HepG2 (cell line): ENCODE measurements around the gene STIM2. TPM values are rescaled to one million over a fixed set of nuclear protein-coding genes. Genes with fewer than 3 reads are reported as not detected.

Experiments
- ATAC-seq: fragments of 200-7000 bp; cut with Tn5 transposase; 3 replicates; pipeline ENCODE4 v1.9.1; 2020; ENCODE audit warnings: mild to moderate bottlenecking, moderate library complexity
- BruUV-seq: library from RNA; stranded (reverse); fragments of 400-500 nt; replicated peaks from 2 replicates; lab custom pipeline; 2021; lab: Mats Ljungman, UMichigan
- CTCF ChIA-PET: fragments of 300-600 bp; formaldehyde crosslinking; extraction: SDS; loops from one replicate; lab custom pipeline; 2021; ENCODE audit warnings: low total read pairs, inconsistent platforms, low intra/inter-chr PET ratio; lab: Yijun Ruan, JAX
- POLR2A ChIA-PET: fragments of 350-600 bp; sonication (Branson Sonifier 250); formaldehyde crosslinking; loops from one replicate; lab custom pipeline; 2020; ENCODE audit warnings: antibody characterized with exemption, inconsistent platforms; lab: Yijun Ruan, JAX
- DNase-seq: peaks from one replicate; pipeline ENCODE4 v3.0.0-alpha.2; 2015; ENCODE audit warnings: low spot score
- FAIRE-seq: peaks from 3 replicates; lab custom pipeline; 2011; peaks lifted over from hg19 to GRCh38; lab: Jason Lieb, UNC
- H2AFZ ChIP-seq: one replicate; pipeline ENCODE4 v1.6.1; 2011; ENCODE audit warnings: low read length, inconsistent platforms
- H3K27ac ChIP-seq: fragments of 300-600 bp; 3 replicates; pipeline ENCODE4 v1.8.0; 2011; ENCODE audit warnings: mixed run types, mild to moderate bottlenecking, mixed read lengths, low read length, inconsistent platforms; ENCODE audit not compliant: insufficient read depth; ENCODE audit errors: extremely low read length
- H3K27me3 ChIP-seq, 2 experiments: fragments of 200-600 bp in 1 of 2; 2 replicates in 1 of 2; 3 replicates in 1 of 2; pipeline versions ENCODE4 v1.6.0 to v1.8.0; 2011; ENCODE audit warnings: low read length in 2 of 2, mild to moderate bottlenecking in 2 of 2, moderate library complexity in 2 of 2, inconsistent platforms in 1 of 2; ENCODE audit not compliant: insufficient read depth in 2 of 2, control insufficient read depth in 1 of 2
- H3K36me3 ChIP-seq, 2 experiments: fragments of 200-600 bp in 1 of 2; replicated peaks in 1 of 2; 2 replicates in 1 of 2; 3 replicates in 1 of 2; pipeline versions ENCODE4 v1.5.1 to v1.8.0; 2011; ENCODE audit warnings: low read length in 2 of 2, inconsistent platforms in 1 of 2; ENCODE audit not compliant: insufficient read depth in 2 of 2, control insufficient read depth in 1 of 2
- H3K4me1 ChIP-seq: 2 replicates; pipeline ENCODE4 v1.5.1; 2012; ENCODE audit warnings: low read length, inconsistent platforms; ENCODE audit not compliant: insufficient read depth
- H3K4me2 ChIP-seq: 2 replicates; pipeline ENCODE4 v1.6.0; 2011; ENCODE audit warnings: low read depth, low read length, inconsistent platforms
- H3K4me3 ChIP-seq, 3 experiments: fragments of 200-600 bp in 1 of 3; sonication (generic), shearing (Covaris generic) in 1 of 3; replicated peaks in 1 of 3; 2 replicates each; pipeline ENCODE4 v1.5.1; 2011 to 2016; ENCODE audit warnings: low read length in 3 of 3, inconsistent platforms in 2 of 3, low read depth in 2 of 3, mild to moderate bottlenecking in 2 of 3, control low read depth in 1 of 3, mixed read lengths in 1 of 3; ENCODE audit not compliant: insufficient read depth in 1 of 3
- H3K79me2 ChIP-seq: one replicate; pipeline ENCODE4 v1.6.1; 2011; ENCODE audit warnings: low read length, inconsistent platforms; ENCODE audit not compliant: insufficient read depth
- H3K9ac ChIP-seq: 2 replicates; pipeline ENCODE4 v1.6.0; 2011; ENCODE audit warnings: mild to moderate bottlenecking, low read depth, low read length, inconsistent platforms; ENCODE audit not compliant: insufficient read depth
- H3K9me3 ChIP-seq: 2 replicates; pipeline ENCODE4 v1.5.1; 2012; ENCODE audit warnings: mild to moderate bottlenecking, low read length
- H4K20me1 ChIP-seq: 2 replicates; pipeline ENCODE4 v1.6.0; 2011; ENCODE audit warnings: inconsistent platforms, mild to moderate bottlenecking, low read length, moderate library complexity; ENCODE audit not compliant: insufficient read depth
- JUN ChIP-seq: sonication (generic); formaldehyde crosslinking; IDR thresholded peaks from 2 replicates; pipeline ENCODE4 v1.4.0; 2020; ENCODE audit warnings: mild to moderate bottlenecking, missing genetic modification reagents
- KAT2B ChIP-seq: fragments of 150-350 bp; IDR thresholded peaks from 2 replicates; pipeline ENCODE4 v1.6.1; 2014; ENCODE audit warnings: low read depth, low read length, borderline replicate concordance
- MBD4 ChIP-seq: IDR thresholded peaks from 2 replicates; pipeline ENCODE4 v1.6.1; 2012; ENCODE audit warnings: low read length, inconsistent platforms, borderline replicate concordance
- PBX3 ChIP-seq: sonication (generic); formaldehyde crosslinking; IDR thresholded peaks from 2 replicates; pipeline ENCODE4 v1.8.1; 2023; ENCODE audit warnings: missing genetic modification reagents, inconsistent platforms, borderline replicate concordance
- PCBP1 ChIP-seq: fragments of 200-400 bp; formaldehyde crosslinking; IDR thresholded peaks from 2 replicates; pipeline ENCODE4 v1.6.1; 2017; ENCODE audit warnings: mild to moderate bottlenecking, low read depth, low read length, borderline replicate concordance
- SUZ12 ChIP-seq: fragments of 150-350 bp; IDR thresholded peaks from 2 replicates; pipeline ENCODE4 v1.6.1; 2014; ENCODE audit warnings: low read depth, low read length
- TCF12 ChIP-seq, 2 experiments: fragments of 450-650 bp in 1 of 2; sonication (generic) in 1 of 2; formaldehyde crosslinking in 1 of 2; IDR thresholded peaks; 2 replicates each; pipeline versions ENCODE4 v1.6.1 to v1.8.0; 2017 to 2022; ENCODE audit warnings: antibody characterized with exemption in 1 of 2, mild to moderate bottlenecking in 1 of 2, missing genetic modification reagents in 1 of 2, moderate library complexity in 1 of 2
- TEAD2 ChIP-seq: sonication (generic); formaldehyde crosslinking; IDR thresholded peaks from 2 replicates; pipeline ENCODE4 v1.9.0; 2021; ENCODE audit warnings: missing genetic modification reagents
- TRIM22 ChIP-seq: fragments of 450-650 bp; IDR thresholded peaks from 2 replicates; pipeline ENCODE4 v1.6.1; 2017
- ZFYVE20 ChIP-seq: sonication (generic); formaldehyde crosslinking; IDR thresholded peaks from 2 replicates; pipeline ENCODE4 v1.8.0; 2023; ENCODE audit warnings: low read depth, mild to moderate bottlenecking, moderate library complexity, missing genetic modification reagents, borderline replicate concordance
- ZGPAT ChIP-seq: IDR thresholded peaks from 2 replicates; pipeline ENCODE4 v1.6.1; 2016; ENCODE audit warnings: mild to moderate bottlenecking
- ZMYM4 ChIP-seq: sonication (generic); formaldehyde crosslinking; IDR thresholded peaks from 2 replicates; pipeline ENCODE4 v1.8.1; 2023; ENCODE audit warnings: mild to moderate bottlenecking, missing genetic modification reagents
- ZNF263 ChIP-seq: sonication (generic); formaldehyde crosslinking; IDR thresholded peaks from 2 replicates; pipeline ENCODE4 v1.4.0; 2020; ENCODE audit warnings: missing genetic modification reagents
- ZNF264 ChIP-seq: sonication (generic); formaldehyde crosslinking; IDR thresholded peaks from 2 replicates; pipeline ENCODE4 v1.4.0; 2020; ENCODE audit warnings: missing genetic modification reagents
- ZNF44 ChIP-seq: sonication (generic); formaldehyde crosslinking; IDR thresholded peaks from 2 replicates; pipeline ENCODE4 v1.5.1; 2020; ENCODE audit warnings: mild to moderate bottlenecking, missing genetic modification reagents
- ZNF792 ChIP-seq: IDR thresholded peaks from 2 replicates; pipeline ENCODE4 v1.6.1; 2016
- WGBS: methylation state at CpG from one replicate; pipeline ENCODE4 v1.1.6; 2017; ENCODE audit warnings: low lambda C conversion rate; 5-methylcytosine and 5-hydroxymethylcytosine counted together
- in situ Hi-C: cut with HindIII; loops from 2 replicates; pipeline ENCODE4 v1.10.0; 2017; ENCODE audit warnings: low pct_unique_long_range_greater_than_20kb; ENCODE audit not compliant: extremely low pct_ligation_motif_present
- intact Hi-C: fragments of 100-400 bp; cut with micrococcal nuclease; formaldehyde crosslinking; loops from one replicate; pipeline ENCODE4 v1.10.0; 2022; ENCODE audit not compliant: unreplicated experiment
- polyA plus RNA-seq, 8 experiments: library from polyadenylated mRNA; depleted of rRNA in 3 of 8; stranded (reverse) in 7 of 8; unstranded in 1 of 8; fragments of >200 nt; fragmentation: Illumina TruSeq in 4 of 8; extraction: Trizol in 4 of 8; gene quantifications; 2 replicates each; pipeline versions ENCODE4 v1.2.1 to v1.2.3, GENCODE V29; 2011 to 2016; ENCODE audit warnings: low read depth in 4 of 8, missing spikeins in 1 of 8, mixed read lengths in 1 of 8; ENCODE audit not compliant: insufficient read depth in 1 of 8
- total RNA-seq, 5 experiments: library from RNA; depleted of rRNA; stranded (reverse); fragments of >200 nt; fragmentation: Illumina TruSeq; extraction: Trizol; gene quantifications; 2 replicates each; pipeline ENCODE4 v1.2.3, GENCODE V29; 2016; ENCODE audit warnings: low read depth in 1 of 5

STIM2 gene
- total and polyA plus RNA-seq, 2 of the 13 experiments (the other 11 are each of a cell fraction or from before 2014, with no cell fraction given), result 19.3 to 19.4 TPM

GRCh38 chr4:26985873-26986272 is 125.2 kb downstream of the STIM2 start:
- Histone ChIP-seq H3K27me3 (no peaks in the 10 kb centered on the region), H3K9ac (no peak overlapping the region), H3K79me2 (no peaks in the 10 kb centered on the region), H3K36me3 (no peaks in the 10 kb centered on the region), H3K9me3 (no peaks in the 10 kb centered on the region), H4K20me1 (no peaks in the 10 kb centered on the region), H3K4me3 (no peak overlapping the region), H3K27ac (no peak overlapping the region), H2AFZ (no peak overlapping the region), H3K4me2 (no peak overlapping the region), H3K4me1 (peaks cover 15% of the 10 kb centered on the region)
- no peak for TF ChIP-seq TCF12 (IDR thresholded peaks at IDR 0.05)
- TF ChIP-seq TCF12 (CRISPR knock-in tag; IDR thresholded peaks at IDR 0.05), result no peak
- TF ChIP-seq JUN (CRISPR knock-in tag), result no peak
- TF ChIP-seq KAT2B, result no peak
- TF ChIP-seq ZMYM4, result no peak
- no peak for TF ChIP-seq ZNF264 (CRISPR knock-in tag)
- TF ChIP-seq ZGPAT, result no peak
- WGBS, result 74% methylated on average over 3 of the region's 3 CpGs
- FAIRE-seq, result no peak
- ChIA-PET CTCF (no interaction called here), POLR2A (no interaction called here)
- in situ Hi-C loops (no loop called here), intact Hi-C loops (no loop called here)
- no peak for ATAC-seq
- no peak for DNase-seq
- no TSS peak for BruUV-seq

DNA sequence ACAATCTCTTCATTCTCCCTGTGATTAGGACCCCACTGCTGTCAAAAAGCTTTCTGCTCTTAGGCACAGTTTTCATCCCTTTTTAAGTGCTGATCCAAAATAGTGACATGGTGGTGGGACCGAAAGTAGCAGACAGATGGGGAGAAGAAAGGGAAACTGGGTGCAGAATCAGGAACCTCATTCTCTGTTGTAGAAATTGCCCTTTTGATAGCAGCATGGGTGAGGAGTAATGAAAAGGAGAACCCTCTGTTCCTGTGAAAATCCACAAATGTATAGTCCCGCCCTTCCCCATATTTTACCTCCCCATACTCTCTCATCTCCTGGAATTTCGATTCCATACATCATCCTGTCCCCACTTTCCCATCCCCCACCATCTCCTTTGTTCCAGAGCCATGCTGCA is 126.5 kb downstream of the STIM2 start:
- Histone ChIP-seq H3K4me3 (no peak overlapping the region), H2AFZ (no peak overlapping the region), H3K27ac (no peak overlapping the region), H3K4me1 (peaks cover 15% of the 10 kb centered on the region), H3K27me3 (no peaks in the 10 kb centered on the region), H3K36me3 (no peaks in the 10 kb centered on the region), H3K9me3 (no peaks in the 10 kb centered on the region), H4K20me1 (no peaks in the 10 kb centered on the region), H3K4me2 (no peak overlapping the region), H3K79me2 (no peaks in the 10 kb centered on the region), H3K9ac (no peak overlapping the region)
- ChIA-PET POLR2A (no interaction called here), CTCF (no interaction called here)
- BruUV-seq, result no TSS peak
- FAIRE-seq (no peak), ATAC-seq (no peak), DNase-seq (no peak)
- WGBS, result 93% methylated on average over 3 of the region's 3 CpGs
- in situ Hi-C loops (no loop called here), intact Hi-C loops (no loop called here)
- TF ChIP-seq ZFYVE20 (CRISPR knock-in tag), result no peak
- no peak for TF ChIP-seq PBX3 (CRISPR knock-in tag)
- no peak for TF ChIP-seq ZNF263 (CRISPR knock-in tag)
- no peak for TF ChIP-seq TEAD2 (CRISPR knock-in tag)
- no peak for TF ChIP-seq TRIM22
- TF ChIP-seq PCBP1, result no peak
- TF ChIP-seq MBD4, result no peak
- no peak for TF ChIP-seq ZNF792 (CRISPR knock-in tag)
- TF ChIP-seq SUZ12, result no peak
- TF ChIP-seq ZNF44 (CRISPR knock-in tag), result no peak
